Nephron (organoid): Measurements from ENCODE around the gene ANAPC16.
"Not testable (repeated sequence)": the region's sequence is repeated elsewhere in the genome, so short reads cannot be mapped to it uniquely, and the experiment has no call there.

ENCODE experiments used
- H3K27ac Mint-ChIP-seq, 3 experiments: 2 replicates each; pipeline ENCODE4 v1.8.0; 2020; ENCODE audit warnings: mixed read lengths in 3 of 3, mild to moderate bottlenecking in 2 of 3, moderate library complexity in 1 of 3
- H3K27me3 Mint-ChIP-seq: 2 replicates; pipeline ENCODE4 v1.8.0; 2021; ENCODE audit warnings: low read depth, mild to moderate bottlenecking, moderate library complexity, mixed read lengths
- H3K36me3 Mint-ChIP-seq: 2 replicates; pipeline ENCODE4 v1.8.0; 2020; ENCODE audit warnings: low read depth, mixed read lengths
- H3K4me1 Mint-ChIP-seq: 2 replicates; pipeline ENCODE4 v1.8.0; 2020; ENCODE audit warnings: mixed read lengths
- H3K4me3 Mint-ChIP-seq, 3 experiments: 2 replicates each; pipeline ENCODE4 v1.8.0; 2020; ENCODE audit warnings: mild to moderate bottlenecking in 3 of 3, mixed read lengths in 3 of 3, moderate library complexity in 2 of 3
- H3K9me3 Mint-ChIP-seq: 2 replicates; pipeline ENCODE4 v1.8.0; 2020; ENCODE audit warnings: mixed read lengths
- CTCF ChIP-seq, 3 experiments: fragments of 200-600 bp; sonication (generic); IDR thresholded peaks; one replicate each; pipeline ENCODE4 v1.5.0; 2021; ENCODE audit warnings: antibody characterized with exemption in 3 of 3; ENCODE audit not compliant: unreplicated experiment in 3 of 3

ANAPC16 gene

GRCh38 chr10:72218726-72219125, 2.9 kb downstream of the ANAPC16 start:
- no peak for TF ChIP-seq CTCF (IDR thresholded peaks at IDR 0.05; ENCODE audit: unreplicated experiment in 3 of 3)
- Mint-ChIP-seq H3K27me3 (no peaks in the 10 kb centered on the region), H3K27ac (peak overlapping the region; percentile 13 to 72 (median 61))

GRCh38 chr10:72219235-72219814, 3.5 kb downstream of the ANAPC16 start:
- H3K4me1 Mint-ChIP-seq: peaks cover 47% of the 10 kb centered on the region

More at GRCh38 chr10:72218726-72219125, 2.9 kb downstream of the ANAPC16 start:
- peaks cover 12% of the 10 kb centered on the region for H3K36me3 Mint-ChIP-seq
- no peaks in the 10 kb centered on the region for H3K9me3 Mint-ChIP-seq
- H3K4me3 Mint-ChIP-seq: peak overlapping the region; percentile 31 to 59 (median 53)
- H3K4me1 Mint-ChIP-seq: peaks cover 43% of the 10 kb centered on the region

GRCh38 chr10:72220637-72221036, 4.8 kb downstream of the ANAPC16 start:
- Mint-ChIP-seq H3K4me3 (no peak overlapping the region), H3K27me3 (no peaks in the 10 kb centered on the region), H3K27ac (peak overlapping the region in 1 of 3 experiments; percentile 48), H3K36me3 (peaks cover 19% of the 10 kb centered on the region), H3K4me1 (peaks cover 40% of the 10 kb centered on the region), H3K9me3 (no peaks in the 10 kb centered on the region)
- TF ChIP-seq CTCF (IDR thresholded peaks at IDR 0.05; ENCODE audit: unreplicated experiment in 3 of 3): no peak

More at GRCh38 chr10:72219235-72219814, 3.5 kb downstream of the ANAPC16 start:
- H3K27ac Mint-ChIP-seq: peak overlapping the region; percentile 13 to 61 (median 30)
- H3K36me3 Mint-ChIP-seq: peaks cover 16% of the 10 kb centered on the region
- H3K4me3 Mint-ChIP-seq: peak overlapping the region in 2 of 3 experiments; percentile 19 to 56
- no peak for TF ChIP-seq CTCF (IDR thresholded peaks at IDR 0.05; ENCODE audit: unreplicated experiment in 3 of 3)
- no peaks in the 10 kb centered on the region for H3K9me3 Mint-ChIP-seq
- no peaks in the 10 kb centered on the region for H3K27me3 Mint-ChIP-seq

- Mint-ChIP-seq H3K9me3 (no peaks in the 10 kb centered on the region), H3K27ac (no peak overlapping the region), H3K36me3 (peaks cover 19% of the 10 kb centered on the region), H3K27me3 (no peaks in the 10 kb centered on the region), H3K4me1 (peaks cover 34% of the 10 kb centered on the region), H3K4me3 (no peak overlapping the region)
- TF ChIP-seq CTCF (IDR thresholded peaks at IDR 0.05; ENCODE audit: unreplicated experiment in 3 of 3): no peak
These were observed 5.5 kb downstream of the ANAPC16 start for GRCh38 chr10:72221278-72221677.

- TF ChIP-seq CTCF (IDR thresholded peaks at IDR 0.05; ENCODE audit: unreplicated experiment in 3 of 3): no peak
- peaks cover 26% of the 10 kb centered on the region for H3K4me1 Mint-ChIP-seq
- no peaks in the 10 kb centered on the region for H3K9me3 Mint-ChIP-seq
- H3K4me3 Mint-ChIP-seq: peak overlapping the region in 1 of 3 experiments; percentile 28
- H3K36me3 Mint-ChIP-seq: peaks cover 26% of the 10 kb centered on the region
- peak overlapping the region; percentile 39 to 72 (median 46) for H3K27ac Mint-ChIP-seq
- no peaks in the 10 kb centered on the region for H3K27me3 Mint-ChIP-seq
These were observed 7.9 kb downstream of the ANAPC16 start for GRCh38 chr10:72223743-72224101.

GRCh38 chr10:72224191-72224590, 8.4 kb downstream of the ANAPC16 start:
- not testable (repeated sequence) for H3K27me3 Mint-ChIP-seq, H3K4me3 Mint-ChIP-seq, H3K9me3 Mint-ChIP-seq
- Mint-ChIP-seq H3K4me1 (peaks cover 26% of the 10 kb centered on the region), H3K27ac (peak overlapping the region in 2 of 3 experiments; percentile 39 to 46), H3K36me3 (peaks cover 24% of the 10 kb centered on the region)
